ENCODE measurements around the gene RPS14. TPM values are rescaled to one million over a fixed set of nuclear protein-coding genes. Genes with fewer than 3 reads are reported as not detected.

RPS14 gene
- total and polyA plus RNA-seq, 9 of the 15 experiments (the other 6 are each of a cell fraction or from before 2014, with no cell fraction given), result 1,824 to 5,983 (median 3,017) TPM

DNA sequence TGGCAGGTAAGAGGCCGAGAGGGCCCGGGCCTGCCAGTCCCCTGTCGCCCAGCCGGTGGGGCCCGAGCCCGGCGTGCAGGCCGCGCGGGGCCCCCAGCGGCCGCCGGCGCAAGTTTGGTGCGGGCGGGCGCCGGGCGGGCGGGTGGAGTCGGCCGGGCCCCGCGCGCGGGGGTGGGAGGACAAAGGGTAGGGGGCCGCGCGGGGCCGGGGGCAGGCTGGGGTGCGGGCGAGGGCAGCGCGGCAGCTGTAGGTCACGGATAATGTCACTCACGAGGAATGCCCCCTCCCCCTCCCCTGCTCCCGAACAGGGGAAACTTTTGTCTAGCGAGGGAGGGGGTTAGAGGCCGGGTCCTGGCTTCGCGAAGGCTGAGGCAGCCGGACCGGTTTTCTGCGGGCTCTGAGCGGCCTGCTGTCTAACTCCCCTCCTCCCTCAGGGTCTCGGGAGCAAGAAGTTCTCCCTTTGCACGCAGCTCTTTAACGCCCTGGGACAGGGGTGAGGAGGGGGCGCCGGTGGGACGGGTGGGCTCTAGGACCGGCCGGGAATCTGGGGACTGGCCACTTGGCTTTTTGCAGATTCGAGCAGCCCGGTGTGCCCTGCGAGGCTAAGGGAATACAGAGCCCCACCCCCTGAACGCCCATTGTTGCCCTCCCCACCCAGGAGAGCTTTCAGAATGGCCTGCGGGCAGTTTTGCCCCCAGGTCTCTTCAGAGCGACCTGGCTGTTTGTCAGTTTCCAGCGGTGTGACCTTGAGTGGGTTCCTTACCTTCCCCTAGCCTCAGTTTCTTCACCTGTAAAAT, 37.1 kb upstream of the RPS14 start (continued):
- TF ChIP-seq YY1 (IDR thresholded peaks at IDR 0.05; ENCODE audit: borderline replicate concordance in 1 of 3, control insufficient read depth in 1 of 3, extremely low read depth in 1 of 3, insufficient read depth in 3 of 3, insufficient read length in 1 of 3, insufficient replicate concordance in 2 of 3, low read depth in 1 of 3, low read length in 2 of 3) (peak in 1 of 3 experiments; percentile 5), NEUROD1 (IDR thresholded peaks at IDR 0.05; ENCODE audit: borderline replicate concordance, low read depth, low read length, partially characterized antibody) (no peak), HDAC2 (IDR thresholded peaks at IDR 0.05) (peak; percentile 94; the same call in 1 of the 2 replicates), CBX5 (IDR thresholded peaks at IDR 0.05; ENCODE audit: borderline replicate concordance, low read depth) (no peak), SMAD4 (CRISPR knock-in tag; conservative IDR thresholded peaks at IDR 0.05) (peak; percentile 39; the same call in 1 of the 2 replicates), SP1 (CRISPR knock-in tag; IDR thresholded peaks at IDR 0.05) (no peak), PHF8 (IDR thresholded peaks at IDR 0.05; ENCODE audit: borderline replicate concordance, low read length) (peak; percentile 58; the same call in 1 of the 2 replicates), BRF1 (IDR thresholded peaks at IDR 0.05; ENCODE audit: borderline replicate concordance, extremely low read depth, insufficient read length) (no peak)
- TF ChIP-seq, protein P1, sequence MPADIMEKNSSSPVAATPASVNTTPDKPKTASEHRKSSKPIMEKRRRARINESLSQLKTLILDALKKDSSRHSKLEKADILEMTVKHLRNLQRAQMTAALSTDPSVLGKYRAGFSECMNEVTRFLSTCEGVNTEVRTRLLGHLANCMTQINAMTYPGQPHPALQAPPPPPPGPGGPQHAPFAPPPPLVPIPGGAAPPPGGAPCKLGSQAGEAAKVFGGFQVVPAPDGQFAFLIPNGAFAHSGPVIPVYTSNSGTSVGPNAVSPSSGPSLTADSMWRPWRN (IDR thresholded peaks at IDR 0.05; ENCODE audit: low read depth), result no peak
- TF ChIP-seq, protein P2, sequence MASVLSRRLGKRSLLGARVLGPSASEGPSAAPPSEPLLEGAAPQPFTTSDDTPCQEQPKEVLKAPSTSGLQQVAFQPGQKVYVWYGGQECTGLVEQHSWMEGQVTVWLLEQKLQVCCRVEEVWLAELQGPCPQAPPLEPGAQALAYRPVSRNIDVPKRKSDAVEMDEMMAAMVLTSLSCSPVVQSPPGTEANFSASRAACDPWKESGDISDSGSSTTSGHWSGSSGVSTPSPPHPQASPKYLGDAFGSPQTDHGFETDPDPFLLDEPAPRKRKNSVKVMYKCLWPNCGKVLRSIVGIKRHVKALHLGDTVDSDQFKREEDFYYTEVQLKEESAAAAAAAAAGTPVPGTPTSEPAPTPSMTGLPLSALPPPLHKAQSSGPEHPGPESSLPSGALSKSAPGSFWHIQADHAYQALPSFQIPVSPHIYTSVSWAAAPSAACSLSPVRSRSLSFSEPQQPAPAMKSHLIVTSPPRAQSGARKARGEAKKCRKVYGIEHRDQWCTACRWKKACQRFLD (CRISPR knock-in tag; IDR thresholded peaks at IDR 0.05), result no peak
